GM23338 (cell line): ENCODE data around the gene IL22RA1. TPM values are rescaled to one million over a fixed set of nuclear protein-coding genes. Genes with fewer than 3 reads are reported as not detected.

Source experiments
- CREB1 ChIP-seq: fragments of 250-450 bp; sonication (Bioruptor Pico); IDR thresholded peaks from 2 replicates; pipeline ENCODE4 v1.5.0; 2020; ENCODE audit warnings: low read depth, mild to moderate bottlenecking, moderate library complexity
- EZH2 ChIP-seq: fragments of 200-600 bp; sonication (generic); IDR thresholded peaks from one replicate; pipeline ENCODE4 v1.8.0; 2017; ENCODE audit warnings: antibody characterized with exemption, mild to moderate bottlenecking, low read depth; ENCODE audit not compliant: unreplicated experiment
- STAT1 ChIP-seq: IDR thresholded peaks from one replicate; pipeline ENCODE4 v1.6.1; 2016; ENCODE audit warnings: antibody characterized with exemption; ENCODE audit not compliant: unreplicated experiment
- polyA plus RNA-seq: library from polyadenylated mRNA; unstranded; fragments of >200 nt; fragmentation: Nextera tagmentation; extraction: Ambion mirVana; gene quantifications from 2 replicates; pipeline ENCODE4 v1.2.1, GENCODE V29; 2016
- total RNA-seq: library from RNA; depleted of rRNA; stranded (reverse); fragments of >200 nt; shearing (Covaris generic); gene quantifications from 2 replicates; pipeline ENCODE4 v1.2.3, GENCODE V29; 2014
- TF ChIP-seq, protein P1 (sequence below): fragments of 250-450 bp; sonication (Bioruptor Pico); IDR thresholded peaks from 2 replicates; pipeline ENCODE4 v1.5.0; 2020; ENCODE audit warnings: mild to moderate bottlenecking, moderate library complexity
- TF ChIP-seq, protein P2 (sequence below): IDR thresholded peaks from one replicate; pipeline ENCODE4 v1.6.1; 2018; ENCODE audit warnings: antibody characterized with exemption; ENCODE audit not compliant: unreplicated experiment

The IL22RA1 gene
- total and polyA plus RNA-seq, 2 experiments from 2014 or later, result 0.11 to 0.28 TPM

DNA sequence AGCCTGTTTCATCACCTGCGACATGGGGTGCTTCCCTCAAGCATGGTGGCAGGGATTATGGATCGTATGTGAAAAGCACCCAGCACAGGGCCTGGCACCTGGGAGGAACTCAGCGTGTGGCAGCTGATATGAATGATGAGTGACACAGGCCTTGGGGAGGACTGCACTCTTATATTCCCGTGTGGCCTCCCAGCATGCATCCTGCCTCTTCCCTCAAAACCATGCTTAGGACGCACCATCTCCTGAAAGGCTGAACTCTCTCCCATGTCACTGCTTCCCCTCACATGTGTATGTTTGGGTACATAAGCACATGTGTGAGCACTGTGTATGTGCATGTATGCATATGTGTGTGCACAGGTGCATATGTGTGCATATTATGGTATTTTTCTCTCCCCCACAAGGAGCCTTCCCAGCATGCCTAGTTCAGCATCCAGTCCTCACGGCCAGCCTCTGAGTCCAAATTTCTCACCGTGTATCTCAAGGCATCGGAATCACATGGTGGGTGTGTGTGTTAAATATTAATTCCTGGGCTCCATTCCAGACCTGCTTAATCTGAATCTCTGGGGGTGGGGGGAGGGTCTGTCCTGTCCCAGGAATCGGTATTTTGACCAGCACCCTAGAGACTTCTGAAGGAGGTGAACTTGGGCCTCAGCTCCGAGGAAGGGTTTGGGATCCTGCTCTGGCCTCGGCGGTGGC is 43.8 kb downstream of the IL22RA1 start (continued):
- TF ChIP-seq, protein P1, sequence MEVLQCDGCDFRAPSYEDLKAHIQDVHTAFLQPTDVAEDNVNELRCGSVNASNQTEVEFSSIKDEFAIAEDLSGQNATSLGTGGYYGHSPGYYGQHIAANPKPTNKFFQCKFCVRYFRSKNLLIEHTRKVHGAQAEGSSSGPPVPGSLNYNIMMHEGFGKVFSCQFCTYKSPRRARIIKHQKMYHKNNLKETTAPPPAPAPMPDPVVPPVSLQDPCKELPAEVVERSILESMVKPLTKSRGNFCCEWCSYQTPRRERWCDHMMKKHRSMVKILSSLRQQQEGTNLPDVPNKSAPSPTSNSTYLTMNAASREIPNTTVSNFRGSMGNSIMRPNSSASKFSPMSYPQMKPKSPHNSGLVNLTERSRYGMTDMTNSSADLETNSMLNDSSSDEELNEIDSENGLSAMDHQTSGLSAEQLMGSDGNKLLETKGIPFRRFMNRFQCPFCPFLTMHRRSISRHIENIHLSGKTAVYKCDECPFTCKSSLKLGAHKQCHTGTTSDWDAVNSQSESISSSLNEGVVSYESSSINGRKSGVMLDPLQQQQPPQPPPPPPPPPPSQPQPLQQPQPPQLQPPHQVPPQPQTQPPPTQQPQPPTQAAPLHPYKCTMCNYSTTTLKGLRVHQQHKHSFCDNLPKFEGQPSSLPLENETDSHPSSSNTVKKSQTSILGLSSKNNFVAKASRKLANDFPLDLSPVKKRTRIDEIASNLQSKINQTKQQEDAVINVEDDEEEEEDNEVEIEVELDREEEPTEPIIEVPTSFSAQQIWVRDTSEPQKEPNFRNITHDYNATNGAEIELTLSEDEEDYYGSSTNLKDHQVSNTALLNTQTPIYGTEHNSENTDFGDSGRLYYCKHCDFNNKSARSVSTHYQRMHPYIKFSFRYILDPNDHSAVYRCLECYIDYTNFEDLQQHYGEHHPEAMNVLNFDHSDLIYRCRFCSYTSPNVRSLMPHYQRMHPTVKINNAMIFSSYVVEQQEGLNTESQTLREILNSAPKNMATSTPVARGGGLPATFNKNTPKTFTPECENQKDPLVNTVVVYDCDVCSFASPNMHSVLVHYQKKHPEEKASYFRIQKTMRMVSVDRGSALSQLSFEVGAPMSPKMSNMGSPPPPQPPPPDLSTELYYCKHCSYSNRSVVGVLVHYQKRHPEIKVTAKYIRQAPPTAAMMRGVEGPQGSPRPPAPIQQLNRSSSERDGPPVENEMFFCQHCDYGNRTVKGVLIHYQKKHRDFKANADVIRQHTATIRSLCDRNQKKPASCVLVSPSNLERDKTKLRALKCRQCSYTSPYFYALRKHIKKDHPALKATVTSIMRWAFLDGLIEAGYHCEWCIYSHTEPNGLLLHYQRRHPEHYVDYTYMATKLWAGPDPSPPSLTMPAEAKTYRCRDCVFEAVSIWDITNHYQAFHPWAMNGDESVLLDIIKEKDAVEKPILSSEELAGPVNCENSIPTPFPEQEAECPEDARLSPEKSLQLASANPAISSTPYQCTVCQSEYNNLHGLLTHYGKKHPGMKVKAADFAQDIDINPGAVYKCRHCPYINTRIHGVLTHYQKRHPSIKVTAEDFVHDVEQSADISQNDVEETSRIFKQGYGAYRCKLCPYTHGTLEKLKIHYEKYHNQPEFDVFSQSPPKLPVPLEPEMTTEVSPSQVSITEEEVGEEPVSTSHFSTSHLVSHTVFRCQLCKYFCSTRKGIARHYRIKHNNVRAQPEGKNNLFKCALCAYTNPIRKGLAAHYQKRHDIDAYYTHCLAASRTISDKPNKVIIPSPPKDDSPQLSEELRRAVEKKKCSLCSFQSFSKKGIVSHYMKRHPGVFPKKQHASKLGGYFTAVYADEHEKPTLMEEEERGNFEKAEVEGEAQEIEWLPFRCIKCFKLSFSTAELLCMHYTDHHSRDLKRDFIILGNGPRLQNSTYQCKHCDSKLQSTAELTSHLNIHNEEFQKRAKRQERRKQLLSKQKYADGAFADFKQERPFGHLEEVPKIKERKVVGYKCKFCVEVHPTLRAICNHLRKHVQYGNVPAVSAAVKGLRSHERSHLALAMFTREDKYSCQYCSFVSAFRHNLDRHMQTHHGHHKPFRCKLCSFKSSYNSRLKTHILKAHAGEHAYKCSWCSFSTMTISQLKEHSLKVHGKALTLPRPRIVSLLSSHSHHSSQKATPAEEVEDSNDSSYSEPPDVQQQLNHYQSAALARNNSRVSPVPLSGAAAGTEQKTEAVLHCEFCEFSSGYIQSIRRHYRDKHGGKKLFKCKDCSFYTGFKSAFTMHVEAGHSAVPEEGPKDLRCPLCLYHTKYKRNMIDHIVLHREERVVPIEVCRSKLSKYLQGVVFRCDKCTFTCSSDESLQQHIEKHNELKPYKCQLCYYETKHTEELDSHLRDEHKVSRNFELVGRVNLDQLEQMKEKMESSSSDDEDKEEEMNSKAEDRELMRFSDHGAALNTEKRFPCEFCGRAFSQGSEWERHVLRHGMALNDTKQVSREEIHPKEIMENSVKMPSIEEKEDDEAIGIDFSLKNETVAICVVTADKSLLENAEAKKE (CRISPR knock-in tag), result no peak
- TF ChIP-seq EZH2, result no peak
- TF ChIP-seq CREB1 (CRISPR knock-in tag), result no peak
- no peak for TF ChIP-seq STAT1
- TF ChIP-seq, protein P2, sequence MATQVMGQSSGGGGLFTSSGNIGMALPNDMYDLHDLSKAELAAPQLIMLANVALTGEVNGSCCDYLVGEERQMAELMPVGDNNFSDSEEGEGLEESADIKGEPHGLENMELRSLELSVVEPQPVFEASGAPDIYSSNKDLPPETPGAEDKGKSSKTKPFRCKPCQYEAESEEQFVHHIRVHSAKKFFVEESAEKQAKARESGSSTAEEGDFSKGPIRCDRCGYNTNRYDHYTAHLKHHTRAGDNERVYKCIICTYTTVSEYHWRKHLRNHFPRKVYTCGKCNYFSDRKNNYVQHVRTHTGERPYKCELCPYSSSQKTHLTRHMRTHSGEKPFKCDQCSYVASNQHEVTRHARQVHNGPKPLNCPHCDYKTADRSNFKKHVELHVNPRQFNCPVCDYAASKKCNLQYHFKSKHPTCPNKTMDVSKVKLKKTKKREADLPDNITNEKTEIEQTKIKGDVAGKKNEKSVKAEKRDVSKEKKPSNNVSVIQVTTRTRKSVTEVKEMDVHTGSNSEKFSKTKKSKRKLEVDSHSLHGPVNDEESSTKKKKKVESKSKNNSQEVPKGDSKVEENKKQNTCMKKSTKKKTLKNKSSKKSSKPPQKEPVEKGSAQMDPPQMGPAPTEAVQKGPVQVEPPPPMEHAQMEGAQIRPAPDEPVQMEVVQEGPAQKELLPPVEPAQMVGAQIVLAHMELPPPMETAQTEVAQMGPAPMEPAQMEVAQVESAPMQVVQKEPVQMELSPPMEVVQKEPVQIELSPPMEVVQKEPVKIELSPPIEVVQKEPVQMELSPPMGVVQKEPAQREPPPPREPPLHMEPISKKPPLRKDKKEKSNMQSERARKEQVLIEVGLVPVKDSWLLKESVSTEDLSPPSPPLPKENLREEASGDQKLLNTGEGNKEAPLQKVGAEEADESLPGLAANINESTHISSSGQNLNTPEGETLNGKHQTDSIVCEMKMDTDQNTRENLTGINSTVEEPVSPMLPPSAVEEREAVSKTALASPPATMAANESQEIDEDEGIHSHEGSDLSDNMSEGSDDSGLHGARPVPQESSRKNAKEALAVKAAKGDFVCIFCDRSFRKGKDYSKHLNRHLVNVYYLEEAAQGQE, result no peak
